Fibroblast of lung (primary cell): Measurements from ENCODE around the gene TMEM232. TPM values are rescaled to one million over a fixed set of nuclear protein-coding genes. Genes with fewer than 3 reads are reported as not detected.

Source experiments
- DNase-seq, 2 donors: peaks; one replicate each; pipeline versions ENCODE4 v3.0.0 to v3.0.0-alpha.2; 2010; ENCODE audit warnings: low read depth in 2 of 2
- H2AFZ ChIP-seq: 2 replicates; pipeline ENCODE4 v1.5.1; 2012; ENCODE audit warnings: low read length, control low read depth, inconsistent platforms
- H3K27ac ChIP-seq: 2 replicates; pipeline ENCODE4 v1.5.1; 2011; ENCODE audit warnings: low read length, control low read depth; ENCODE audit not compliant: insufficient read depth
- H3K27me3 ChIP-seq: 2 replicates; pipeline ENCODE4 v1.5.1; 2011; ENCODE audit warnings: mild to moderate bottlenecking, low read length; ENCODE audit not compliant: control insufficient read depth, insufficient read depth
- H3K36me3 ChIP-seq: 2 replicates; pipeline ENCODE4 v1.5.1; 2011; ENCODE audit warnings: low read length; ENCODE audit not compliant: control insufficient read depth, insufficient read depth
- H3K4me1 ChIP-seq: 2 replicates; pipeline ENCODE4 v1.5.1; 2011; ENCODE audit warnings: low read length; ENCODE audit not compliant: control insufficient read depth, insufficient read depth; ENCODE audit errors: extremely low read depth
- H3K4me2 ChIP-seq: 2 replicates; pipeline ENCODE4 v1.5.1; 2011; ENCODE audit warnings: low read length, control low read depth; ENCODE audit not compliant: insufficient read depth; ENCODE audit errors: extremely low read depth
- H3K4me3 ChIP-seq, 4 experiments: fragments of 200-600 bp in 1 of 4; sonication (generic) in 1 of 4; replicated peaks in 1 of 4; 2 replicates each; pipeline ENCODE4 v1.5.1; 2011 to 2016; ENCODE audit warnings: low read length in 4 of 4, low read depth in 3 of 4, mild to moderate bottlenecking in 3 of 4, control low read depth in 2 of 4, inconsistent platforms in 1 of 4, mixed read lengths in 1 of 4; ENCODE audit not compliant: insufficient read depth in 1 of 4; ENCODE audit errors: control extremely low read depth in 1 of 4
- H3K79me2 ChIP-seq: 2 replicates; pipeline ENCODE4 v1.5.1; 2012; ENCODE audit warnings: mild to moderate bottlenecking, low read length, inconsistent platforms; ENCODE audit not compliant: control insufficient read depth, insufficient read depth
- H3K9ac ChIP-seq: 2 replicates; pipeline ENCODE4 v1.5.1; 2011; ENCODE audit warnings: mild to moderate bottlenecking, low read length, control low read depth; ENCODE audit not compliant: insufficient read depth
- H3K9me3 ChIP-seq: 2 replicates; pipeline ENCODE4 v1.5.1; 2012; ENCODE audit warnings: low read depth, low read length; ENCODE audit not compliant: control insufficient read depth, insufficient read depth
- H4K20me1 ChIP-seq: 2 replicates; pipeline ENCODE4 v1.5.1; 2011; ENCODE audit warnings: low read length; ENCODE audit not compliant: control insufficient read depth, insufficient read depth; ENCODE audit errors: extremely low read depth
- EZH2 ChIP-seq: IDR thresholded peaks from 2 replicates; pipeline ENCODE4 v1.5.1; 2012; ENCODE audit warnings: low read length, control low read depth, mild to moderate bottlenecking; ENCODE audit errors: missing control alignments
- polyA plus RNA-seq, 2 donors: library from polyadenylated mRNA; depleted of rRNA in 1 of 2; stranded (reverse) in 1 of 2; unstranded in 1 of 2; fragments of >200 nt; gene quantifications; 2 replicates each; pipeline ENCODE4 v1.2.1, GENCODE V29; 2011 to 2012; ENCODE audit warnings: missing spikeins in 1 of 2
- total RNA-seq: library from RNA; depleted of rRNA; stranded (reverse); fragments of >200 nt; gene quantifications from 2 replicates; pipeline ENCODE4 v1.2.1, GENCODE V29; 2014
- TF ChIP-seq, protein P1 (sequence below), 2 donors: IDR thresholded peaks in 1 of 2; conservative IDR thresholded peaks in 1 of 2; 1 replicate in 1 of 2; 2 replicates in 1 of 2; pipeline ENCODE4 v1.5.1; 2011 to 2012; ENCODE audit warnings: low read length in 2 of 2, control low read depth in 1 of 2, inconsistent platforms in 1 of 2, low read depth in 1 of 2, mild to moderate bottlenecking in 1 of 2

TMEM232 gene
- total and polyA plus RNA-seq, 2 donors (not counting 1 experiment from before 2014, with no cell fraction given) = 2.0 to 5.6 TPM

DNA sequence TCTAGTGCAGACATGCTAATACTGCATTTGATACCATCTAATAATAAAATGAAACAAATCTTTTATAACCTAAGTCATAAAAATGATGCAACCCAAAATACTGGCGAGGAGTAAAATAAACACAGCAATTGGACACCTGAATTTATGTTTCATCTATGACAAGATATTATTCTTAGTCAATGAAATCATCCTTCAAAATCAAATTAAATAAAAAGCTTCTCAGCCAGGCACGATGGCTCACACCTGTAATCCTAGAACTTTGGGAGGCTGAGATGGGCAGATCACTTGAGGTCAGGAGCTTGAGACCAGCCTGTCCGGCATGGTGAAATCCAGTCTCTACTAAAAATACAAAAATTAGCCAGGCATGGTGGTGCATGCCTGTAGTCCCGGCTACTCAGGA is 179.0 kb downstream of the TMEM232 start:
- no peaks in the 10 kb centered on the region for H3K79me2 ChIP-seq
- no peak overlapping the region for H3K4me2 ChIP-seq
- no peak overlapping the region for H2AFZ ChIP-seq
- no peak overlapping the region for H3K4me3 ChIP-seq
- H4K20me1 ChIP-seq = no peaks in the 10 kb centered on the region
- no peaks in the 10 kb centered on the region for H3K27me3 ChIP-seq
- no peaks in the 10 kb centered on the region for H3K36me3 ChIP-seq
- H3K9ac ChIP-seq = no peak overlapping the region
- H3K4me1 ChIP-seq = no peaks in the 10 kb centered on the region
- DNase-seq = no peak
- H3K27ac ChIP-seq = no peak overlapping the region
- TF ChIP-seq, protein P1, sequence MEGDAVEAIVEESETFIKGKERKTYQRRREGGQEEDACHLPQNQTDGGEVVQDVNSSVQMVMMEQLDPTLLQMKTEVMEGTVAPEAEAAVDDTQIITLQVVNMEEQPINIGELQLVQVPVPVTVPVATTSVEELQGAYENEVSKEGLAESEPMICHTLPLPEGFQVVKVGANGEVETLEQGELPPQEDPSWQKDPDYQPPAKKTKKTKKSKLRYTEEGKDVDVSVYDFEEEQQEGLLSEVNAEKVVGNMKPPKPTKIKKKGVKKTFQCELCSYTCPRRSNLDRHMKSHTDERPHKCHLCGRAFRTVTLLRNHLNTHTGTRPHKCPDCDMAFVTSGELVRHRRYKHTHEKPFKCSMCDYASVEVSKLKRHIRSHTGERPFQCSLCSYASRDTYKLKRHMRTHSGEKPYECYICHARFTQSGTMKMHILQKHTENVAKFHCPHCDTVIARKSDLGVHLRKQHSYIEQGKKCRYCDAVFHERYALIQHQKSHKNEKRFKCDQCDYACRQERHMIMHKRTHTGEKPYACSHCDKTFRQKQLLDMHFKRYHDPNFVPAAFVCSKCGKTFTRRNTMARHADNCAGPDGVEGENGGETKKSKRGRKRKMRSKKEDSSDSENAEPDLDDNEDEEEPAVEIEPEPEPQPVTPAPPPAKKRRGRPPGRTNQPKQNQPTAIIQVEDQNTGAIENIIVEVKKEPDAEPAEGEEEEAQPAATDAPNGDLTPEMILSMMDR (conservative IDR thresholded peaks at IDR 0.05 in 1 of 2, IDR thresholded peaks at IDR 0.05 in 1 of 2; ENCODE audit: low read depth in 1 of 2, low read length in 2 of 2) = no peak
- no peak for TF ChIP-seq EZH2
- no peaks in the 10 kb centered on the region for H3K9me3 ChIP-seq

DNA sequence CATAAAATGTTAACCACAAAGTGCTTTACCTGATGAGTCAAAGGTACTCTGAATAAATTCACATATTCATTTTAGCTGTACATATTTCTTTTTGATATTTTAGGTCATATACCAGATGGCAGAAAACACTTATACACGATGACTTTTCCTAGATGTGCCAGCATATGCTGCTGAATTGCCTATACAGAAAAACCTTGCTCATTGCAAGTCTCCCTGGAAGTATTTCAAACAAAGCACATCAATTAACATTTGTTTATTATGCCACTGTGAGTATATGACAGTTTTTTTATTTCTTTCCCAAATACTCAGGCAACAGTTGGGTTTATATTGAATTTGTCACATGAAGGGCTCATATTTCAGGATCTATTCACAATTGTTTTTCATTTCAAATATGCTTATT is 180.8 kb downstream of the TMEM232 start:
- peak in 1 of 2 donors; percentile 8 for DNase-seq
- no peaks in the 10 kb centered on the region for H4K20me1 ChIP-seq
- H3K36me3 ChIP-seq = no peaks in the 10 kb centered on the region
- H2AFZ ChIP-seq = no peak overlapping the region
- H3K27ac ChIP-seq = no peak overlapping the region
- H3K79me2 ChIP-seq = no peaks in the 10 kb centered on the region
- no peaks in the 10 kb centered on the region for H3K4me1 ChIP-seq
- no peaks in the 10 kb centered on the region for H3K9me3 ChIP-seq
- H3K9ac ChIP-seq = no peak overlapping the region
- no peak overlapping the region for H3K4me2 ChIP-seq
- no peak for TF ChIP-seq EZH2
- no peak overlapping the region for H3K4me3 ChIP-seq
- no peaks in the 10 kb centered on the region for H3K27me3 ChIP-seq

DNA sequence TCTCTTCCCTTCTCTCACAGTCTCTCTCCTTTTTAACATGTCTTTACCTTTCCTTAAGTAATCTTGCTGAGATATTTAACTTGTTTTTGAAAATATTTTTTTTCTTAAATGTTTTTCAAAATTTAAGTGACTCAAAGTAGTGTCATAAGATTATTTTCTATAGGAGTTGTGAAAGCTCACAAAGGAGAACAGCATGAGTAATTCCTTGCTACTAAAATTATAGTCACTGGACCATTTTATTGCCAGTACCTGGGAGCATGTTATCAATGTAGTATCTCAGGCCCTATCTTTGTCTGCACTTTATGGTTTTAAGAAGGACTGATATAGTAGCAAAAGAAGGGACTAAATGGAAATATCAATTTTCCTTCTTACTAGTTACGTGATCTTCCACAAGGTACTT is 181.9 kb downstream of the TMEM232 start:
- Histone ChIP-seq H3K79me2 (no peaks in the 10 kb centered on the region), H3K4me3 (no peak overlapping the region), H3K36me3 (no peaks in the 10 kb centered on the region), H2AFZ (no peak overlapping the region), H3K4me1 (no peaks in the 10 kb centered on the region), H3K4me2 (no peak overlapping the region), H3K9ac (no peak overlapping the region), H4K20me1 (no peaks in the 10 kb centered on the region), H3K9me3 (no peaks in the 10 kb centered on the region), H3K27ac (no peak overlapping the region), H3K27me3 (no peaks in the 10 kb centered on the region)
- no peak for DNase-seq
- TF ChIP-seq EZH2 = no peak

DNA sequence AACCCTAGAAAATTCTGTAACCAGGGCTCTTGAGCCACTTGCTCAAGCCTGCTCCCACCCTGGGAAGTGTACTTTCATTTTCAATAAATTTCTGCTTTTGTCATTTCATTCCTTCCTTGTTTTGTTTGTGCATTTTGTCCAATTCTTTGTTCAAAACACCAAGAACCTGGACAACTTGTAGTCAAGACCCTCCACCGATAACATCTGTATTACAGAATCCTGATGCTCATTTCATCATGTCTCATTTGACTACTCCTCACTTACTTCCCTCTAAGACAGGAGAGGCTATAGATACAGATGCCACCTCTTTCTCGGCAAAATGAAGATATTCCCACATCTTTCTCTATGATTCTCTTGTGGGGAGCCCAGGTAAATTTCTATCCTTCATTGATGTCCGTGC is 183.5 kb downstream of the TMEM232 start:
- H2AFZ ChIP-seq = no peak overlapping the region
- H4K20me1 ChIP-seq = no peaks in the 10 kb centered on the region
- no peak overlapping the region for H3K27ac ChIP-seq
- no peaks in the 10 kb centered on the region for H3K4me1 ChIP-seq
- no peak overlapping the region for H3K4me3 ChIP-seq
- H3K9ac ChIP-seq = no peak overlapping the region
- no peaks in the 10 kb centered on the region for H3K27me3 ChIP-seq
- DNase-seq = no peak
- no peaks in the 10 kb centered on the region for H3K79me2 ChIP-seq
- H3K9me3 ChIP-seq = no peaks in the 10 kb centered on the region
- no peaks in the 10 kb centered on the region for H3K36me3 ChIP-seq
- TF ChIP-seq, protein P1 (conservative IDR thresholded peaks at IDR 0.05 in 1 of 2, IDR thresholded peaks at IDR 0.05 in 1 of 2; ENCODE audit: low read depth in 1 of 2, low read length in 2 of 2) = no peak
- no peak overlapping the region for H3K4me2 ChIP-seq
